ENCODE data around the gene NPLOC4. TPM values are rescaled to one million over a fixed set of nuclear protein-coding genes. Genes with fewer than 3 reads are reported as not detected.

Gene NPLOC4
- total RNA-seq, 1 experiment from 2014 or later, result 83.9 TPM

- Mint-ChIP-seq H3K4me3 (ENCODE audit: unreplicated experiment) (no peak overlapping the region), H3K4me1 (ENCODE audit: insufficient read depth, unreplicated experiment) (no peaks in the 10 kb centered on the region), H3K9me3 (ENCODE audit: unreplicated experiment) (no peaks in the 10 kb centered on the region), H3K27me3 (ENCODE audit: insufficient read depth, unreplicated experiment) (no peaks in the 10 kb centered on the region), H3K36me3 (ENCODE audit: insufficient read depth, unreplicated experiment) (peaks cover 91% of the 10 kb centered on the region), H3K27ac (ENCODE audit: low read depth, unreplicated experiment) (no peak overlapping the region)
- CTCF ChIA-PET, result no interaction called here
- TF ChIP-seq, protein P1, sequence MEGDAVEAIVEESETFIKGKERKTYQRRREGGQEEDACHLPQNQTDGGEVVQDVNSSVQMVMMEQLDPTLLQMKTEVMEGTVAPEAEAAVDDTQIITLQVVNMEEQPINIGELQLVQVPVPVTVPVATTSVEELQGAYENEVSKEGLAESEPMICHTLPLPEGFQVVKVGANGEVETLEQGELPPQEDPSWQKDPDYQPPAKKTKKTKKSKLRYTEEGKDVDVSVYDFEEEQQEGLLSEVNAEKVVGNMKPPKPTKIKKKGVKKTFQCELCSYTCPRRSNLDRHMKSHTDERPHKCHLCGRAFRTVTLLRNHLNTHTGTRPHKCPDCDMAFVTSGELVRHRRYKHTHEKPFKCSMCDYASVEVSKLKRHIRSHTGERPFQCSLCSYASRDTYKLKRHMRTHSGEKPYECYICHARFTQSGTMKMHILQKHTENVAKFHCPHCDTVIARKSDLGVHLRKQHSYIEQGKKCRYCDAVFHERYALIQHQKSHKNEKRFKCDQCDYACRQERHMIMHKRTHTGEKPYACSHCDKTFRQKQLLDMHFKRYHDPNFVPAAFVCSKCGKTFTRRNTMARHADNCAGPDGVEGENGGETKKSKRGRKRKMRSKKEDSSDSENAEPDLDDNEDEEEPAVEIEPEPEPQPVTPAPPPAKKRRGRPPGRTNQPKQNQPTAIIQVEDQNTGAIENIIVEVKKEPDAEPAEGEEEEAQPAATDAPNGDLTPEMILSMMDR (IDR thresholded peaks at IDR 0.05; ENCODE audit: unreplicated experiment), result no peak
- BruUV-seq (replicated peaks), result no TSS peak
- POLR2A ChIA-PET, result interaction anchor here (0.6 to 1.4 kb wide), 5 partner anchors 18 to 551 kb away, joined by 3 read pairs; partner anchors contain the start of genes FAAP100, NPLOC4 and TSPAN10
- no peak for DNase-seq (ENCODE audit: unreplicated experiment)
- intact Hi-C loops (cut with micrococcal nuclease), result no loop called here
Observed at GRCh38 chr17:81608605-81609004, 28.3 kb downstream of the NPLOC4 start.

DNA sequence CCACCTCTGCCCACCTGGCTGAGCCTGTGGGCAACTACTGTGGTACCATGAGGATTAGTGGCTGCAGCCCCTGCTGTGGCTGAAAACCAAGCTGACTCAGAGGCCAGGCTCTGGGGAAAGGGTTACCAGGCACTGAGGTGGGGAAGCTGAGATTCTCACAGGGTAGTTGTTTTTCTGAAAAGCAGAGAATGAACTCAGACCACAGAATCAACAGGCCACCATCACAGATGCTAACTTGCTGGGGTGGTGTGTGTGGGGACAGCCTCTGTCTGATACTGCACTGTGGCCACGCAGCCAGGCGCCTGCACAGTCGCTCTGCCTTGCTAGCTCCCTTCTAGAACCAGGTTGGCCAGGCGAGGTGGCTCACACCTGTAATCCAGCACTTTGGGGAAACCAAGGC is 28.8 kb downstream of the NPLOC4 start:
- ChIA-PET CTCF (interaction anchor here (0.6 kb wide), 1 partner anchor 123 kb away, joined by 3 read pairs; no protein-coding TSS in a partner anchor), POLR2A (interaction anchor here (0.6 to 1.4 kb wide), 6 partner anchors 13 to 56 kb away, joined by 3 to 4 read pairs (median 3); partner anchors contain the start of genes FAAP100, NPLOC4 and TSPAN10)
- no peak overlapping the region for H3K4me3 Mint-ChIP-seq (ENCODE audit: unreplicated experiment)
- no TSS peak for BruUV-seq (replicated peaks)
- H3K27ac Mint-ChIP-seq (ENCODE audit: low read depth, unreplicated experiment), result no peak overlapping the region
- H3K9me3 Mint-ChIP-seq (ENCODE audit: unreplicated experiment), result no peaks in the 10 kb centered on the region
- no peak for DNase-seq (ENCODE audit: unreplicated experiment)
- H3K27me3 Mint-ChIP-seq (ENCODE audit: insufficient read depth, unreplicated experiment), result no peaks in the 10 kb centered on the region
- peaks cover 91% of the 10 kb centered on the region for H3K36me3 Mint-ChIP-seq (ENCODE audit: insufficient read depth, unreplicated experiment)
- no peaks in the 10 kb centered on the region for H3K4me1 Mint-ChIP-seq (ENCODE audit: insufficient read depth, unreplicated experiment)
- TF ChIP-seq, protein P1 (IDR thresholded peaks at IDR 0.05; ENCODE audit: unreplicated experiment), result no peak
- intact Hi-C loops (cut with micrococcal nuclease), result no loop called here

- no peaks in the 10 kb centered on the region for H3K27me3 Mint-ChIP-seq (ENCODE audit: insufficient read depth, unreplicated experiment)
- BruUV-seq (replicated peaks), result no TSS peak
Observed at GRCh38 chr17:81607431-81607830, 29.5 kb downstream of the NPLOC4 start.

DNA sequence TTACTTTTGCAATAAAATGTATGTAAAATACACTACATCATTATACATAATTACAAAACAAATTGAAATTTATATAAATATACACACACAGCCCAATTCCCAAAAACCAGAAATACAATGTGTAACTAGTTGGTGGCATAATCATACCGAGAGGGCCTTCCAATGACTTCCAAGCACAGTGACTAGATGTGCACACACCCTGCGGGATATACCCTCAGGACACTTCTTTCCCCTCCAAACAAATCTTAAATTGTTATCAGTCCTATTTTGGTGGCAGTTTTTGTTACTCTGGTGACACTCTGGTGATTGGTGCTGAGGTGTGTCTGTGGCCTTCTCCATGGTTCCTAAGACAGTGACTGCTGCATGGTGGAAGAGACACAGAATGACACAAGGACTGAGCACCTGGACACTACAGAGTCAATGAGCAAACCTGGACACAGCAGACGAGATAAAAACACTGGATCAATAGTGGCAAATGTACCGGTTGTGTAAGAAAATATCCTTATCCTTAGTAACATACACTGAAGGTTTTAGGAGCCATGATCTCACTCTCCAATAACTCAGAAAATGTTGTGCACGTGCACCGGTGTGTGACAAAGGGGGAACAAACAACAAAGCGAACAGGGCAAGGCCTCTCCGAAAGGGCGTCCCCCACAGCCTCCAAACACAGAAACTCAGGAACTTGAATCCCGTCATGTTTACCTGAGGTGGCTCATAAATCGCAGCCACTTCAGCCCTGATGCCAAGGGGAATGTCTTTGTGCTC is 32.9 kb downstream of the NPLOC4 start:
- POLR2A ChIA-PET, result no interaction called here
- no peak for DNase-seq (ENCODE audit: unreplicated experiment)
- BruUV-seq (replicated peaks), result no TSS peak
- Mint-ChIP-seq H3K4me1 (ENCODE audit: insufficient read depth, unreplicated experiment) (no peaks in the 10 kb centered on the region), H3K36me3 (ENCODE audit: insufficient read depth, unreplicated experiment) (peaks cover 94% of the 10 kb centered on the region), H3K27me3 (ENCODE audit: insufficient read depth, unreplicated experiment) (no peaks in the 10 kb centered on the region), H3K27ac (ENCODE audit: low read depth, unreplicated experiment) (no peak overlapping the region), H3K9me3 (ENCODE audit: unreplicated experiment) (no peaks in the 10 kb centered on the region), H3K4me3 (ENCODE audit: unreplicated experiment) (no peak overlapping the region)
- TF ChIP-seq, protein P1 (IDR thresholded peaks at IDR 0.05; ENCODE audit: unreplicated experiment), result no peak
- intact Hi-C loops (cut with micrococcal nuclease), result no loop called here
- CTCF ChIA-PET, result interaction anchor here (0.6 to 1.2 kb wide), 4 partner anchors 8 to 311 kb away, joined by 3 to 4 read pairs (median 3); no protein-coding TSS in a partner anchor

More at GRCh38 chr17:81607431-81607830, 29.5 kb downstream of the NPLOC4 start:
- no peak overlapping the region for H3K27ac Mint-ChIP-seq (ENCODE audit: low read depth, unreplicated experiment)
- peaks cover 91% of the 10 kb centered on the region for H3K36me3 Mint-ChIP-seq (ENCODE audit: insufficient read depth, unreplicated experiment)
- DNase-seq (ENCODE audit: unreplicated experiment), result no peak
- no peaks in the 10 kb centered on the region for H3K4me1 Mint-ChIP-seq (ENCODE audit: insufficient read depth, unreplicated experiment)
- intact Hi-C loops (cut with micrococcal nuclease), result no loop called here
- H3K4me3 Mint-ChIP-seq (ENCODE audit: unreplicated experiment), result no peak overlapping the region
- ChIA-PET CTCF (interaction anchor here (0.6 kb wide), 3 partner anchors 23 to 123 kb away, joined by 3 read pairs; no protein-coding TSS in a partner anchor), POLR2A (interaction anchor here (0.7 to 1.4 kb wide), 5 partner anchors 14 to 50 kb away, joined by 3 to 4 read pairs (median 3); partner anchors contain the start of genes NPLOC4 and TSPAN10)
- no peaks in the 10 kb centered on the region for H3K9me3 Mint-ChIP-seq (ENCODE audit: unreplicated experiment)
- TF ChIP-seq, protein P1 (IDR thresholded peaks at IDR 0.05; ENCODE audit: unreplicated experiment), result no peak
